GM18858 (cell line): ENCODE data around the gene TMEM212.
"Not testable (repeated sequence)": the region's sequence is repeated elsewhere in the genome, so short reads cannot be mapped to it uniquely, and the experiment has no call there.

Experiments used
- ATAC-seq: cut with Tn5 transposase; IDR thresholded peaks from one replicate; pipeline ENCODE4 v1.9.1; 2021; ENCODE audit not compliant: unreplicated experiment

The TMEM212 gene

GRCh38 chr3:171883893-171884279 lies 40.7 kb downstream of the TMEM212 start:
- no peak for ATAC-seq

- no peak for ATAC-seq
Measured at GRCh38 chr3:171888466-171888865, 45.3 kb downstream of the TMEM212 start.

- no peak for ATAC-seq
Measured at GRCh38 chr3:171890398-171890797, 47.2 kb downstream of the TMEM212 start.

- ATAC-seq = no peak
Measured at GRCh38 chr3:171892457-171892856, 49.3 kb downstream of the TMEM212 start.

- no peak for ATAC-seq
Measured at GRCh38 chr3:171895291-171895690, 52.1 kb downstream of the TMEM212 start.

- no peak for ATAC-seq
Measured at GRCh38 chr3:171895900-171896299, 52.8 kb downstream of the TMEM212 start.

- ATAC-seq = no peak
Measured at GRCh38 chr3:171896316-171896715, 53.2 kb downstream of the TMEM212 start.

GRCh38 chr3:171898192-171898591 lies 55.0 kb downstream of the TMEM212 start:
- no peak for ATAC-seq

GRCh38 chr3:171900446-171900845 lies 57.3 kb downstream of the TMEM212 start:
- ATAC-seq = no peak

- ATAC-seq = no peak
Measured at GRCh38 chr3:171901615-171902312, 58.6 kb downstream of the TMEM212 start.

- ATAC-seq = no peak
Measured at GRCh38 chr3:171904829-171905228, 61.7 kb downstream of the TMEM212 start.

- not testable (repeated sequence) for ATAC-seq
Measured at GRCh38 chr3:171906503-171906902, 63.4 kb downstream of the TMEM212 start.

GRCh38 chr3:171906951-171907676 lies 64.0 kb downstream of the TMEM212 start:
- ATAC-seq = no peak

- ATAC-seq = no peak
Measured at GRCh38 chr3:171907761-171908160, 64.6 kb downstream of the TMEM212 start.

GRCh38 chr3:171908731-171909130 lies 65.6 kb downstream of the TMEM212 start:
- ATAC-seq = no peak
